Skeletal muscle satellite cell (primary cell): ENCODE measurements around the gene SYNE2.
"Not testable (repeated sequence)": the region's sequence is repeated elsewhere in the genome, so short reads cannot be mapped to it uniquely, and the experiment has no call there.

Experiments used
- H3K27me3 ChIP-seq: 2 replicates; pipeline ENCODE4 v1.7.0; 2013; ENCODE audit warnings: low read length; ENCODE audit not compliant: control insufficient read depth, insufficient read depth
- H3K36me3 ChIP-seq: 2 replicates; pipeline ENCODE4 v1.7.0; 2013; ENCODE audit warnings: mild to moderate bottlenecking, control low read depth, low read length; ENCODE audit not compliant: insufficient read depth
- H3K4me1 ChIP-seq: 2 replicates; pipeline ENCODE4 v1.7.0; 2013; ENCODE audit warnings: low read length; ENCODE audit not compliant: control insufficient read depth, insufficient read depth
- H3K4me2 ChIP-seq: 2 replicates; pipeline ENCODE4 v1.7.0; 2013; ENCODE audit warnings: mild to moderate bottlenecking, low read length
- H3K4me3 ChIP-seq: 2 replicates; pipeline ENCODE4 v1.7.0; 2013; ENCODE audit warnings: low read length
- H3K9ac ChIP-seq: 2 replicates; pipeline ENCODE4 v1.7.0; 2013; ENCODE audit warnings: mild to moderate bottlenecking, low read depth, low read length, moderate library complexity
- H3K9me3 ChIP-seq: replicated peaks from 2 replicates; pipeline ENCODE4 v1.7.0; 2013; ENCODE audit warnings: mild to moderate bottlenecking, control low read depth, low read length

The SYNE2 gene

DNA sequence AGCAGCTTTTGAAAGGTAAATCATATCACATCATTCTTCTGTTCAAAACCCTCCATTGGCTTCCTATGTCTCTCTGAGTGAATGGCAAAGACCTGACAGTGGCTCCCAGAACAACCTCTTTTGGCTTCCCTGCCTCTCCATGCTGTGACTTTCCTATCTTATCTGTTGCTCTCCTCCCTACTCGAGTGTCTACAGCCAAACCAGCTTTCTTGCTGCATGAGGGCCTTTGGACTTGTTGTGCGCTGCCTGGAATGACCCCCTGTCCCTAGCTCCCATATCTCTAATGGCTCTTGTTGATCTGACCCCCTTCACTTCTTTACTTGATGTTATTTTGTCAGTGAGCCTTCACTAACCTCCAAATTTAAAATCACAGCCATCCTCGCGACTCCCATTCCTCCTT lies 2.5 kb downstream of the SYNE2 start:
- Histone ChIP-seq H3K36me3 (no peaks in the 10 kb centered on the region), H3K9ac (no peak overlapping the region), H3K27me3 (no peaks in the 10 kb centered on the region), H3K9me3 (no peaks in the 10 kb centered on the region), H3K4me3 (no peak overlapping the region), H3K4me1 (peaks cover 7% of the 10 kb centered on the region), H3K4me2 (no peak overlapping the region)

DNA sequence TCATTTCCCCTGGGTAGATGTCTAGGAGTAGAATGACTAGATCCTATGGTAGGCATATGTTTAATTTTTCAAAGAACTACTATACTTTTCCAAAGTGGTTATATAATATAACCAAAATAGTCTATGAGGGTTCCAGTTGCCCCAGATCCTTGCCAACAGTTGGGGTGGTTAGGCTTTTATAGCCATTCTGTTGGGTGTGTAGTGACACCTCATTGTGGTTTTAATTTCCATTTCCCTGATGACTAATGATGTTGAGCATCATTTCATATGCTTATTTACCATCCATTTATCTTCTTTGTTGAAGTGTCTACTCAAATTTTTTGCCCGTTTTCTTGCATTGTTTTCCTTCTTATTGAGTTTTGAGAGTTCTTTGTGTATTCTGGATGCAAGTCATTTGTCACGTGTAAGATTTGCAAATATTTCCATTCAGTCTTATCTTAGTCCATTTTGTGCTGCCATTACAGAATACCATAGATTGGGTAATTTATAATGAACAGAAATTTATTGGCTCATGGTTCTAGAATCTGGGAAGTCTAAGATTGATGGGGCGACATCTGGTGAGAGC lies 4.7 kb downstream of the SYNE2 start:
- Histone ChIP-seq H3K36me3 (no peaks in the 10 kb centered on the region), H3K9ac (no peak overlapping the region), H3K4me2 (no peak overlapping the region), H3K4me3 (no peak overlapping the region), H3K9me3 (no peaks in the 10 kb centered on the region), H3K27me3 (no peaks in the 10 kb centered on the region), H3K4me1 (peaks cover 5% of the 10 kb centered on the region)

DNA sequence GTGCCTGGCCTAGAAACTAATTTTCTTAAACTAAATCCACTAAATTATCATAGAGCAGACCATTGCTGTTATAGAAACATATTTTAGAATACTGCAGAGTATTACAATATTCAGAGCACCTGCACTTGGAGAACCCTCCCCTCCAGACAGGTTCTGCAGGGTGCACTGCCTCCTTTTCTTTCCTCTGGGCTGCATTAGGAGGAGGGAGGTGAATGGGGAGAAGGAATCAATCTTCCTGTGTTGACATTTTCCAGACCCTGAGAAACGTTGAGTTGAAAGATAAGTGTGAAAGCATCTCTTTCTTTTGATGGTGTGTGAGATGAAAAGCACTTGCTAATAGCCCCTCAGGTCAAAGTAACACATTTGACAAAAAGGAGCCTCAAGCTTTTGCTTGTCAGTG lies 7.3 kb downstream of the SYNE2 start:
- H3K36me3 ChIP-seq, result no peaks in the 10 kb centered on the region
- H3K4me2 ChIP-seq, result no peak overlapping the region
- no peak overlapping the region for H3K9ac ChIP-seq
- no peaks in the 10 kb centered on the region for H3K27me3 ChIP-seq
- no peak overlapping the region for H3K4me3 ChIP-seq
- H3K4me1 ChIP-seq, result peaks cover 9% of the 10 kb centered on the region
- no peaks in the 10 kb centered on the region for H3K9me3 ChIP-seq

DNA sequence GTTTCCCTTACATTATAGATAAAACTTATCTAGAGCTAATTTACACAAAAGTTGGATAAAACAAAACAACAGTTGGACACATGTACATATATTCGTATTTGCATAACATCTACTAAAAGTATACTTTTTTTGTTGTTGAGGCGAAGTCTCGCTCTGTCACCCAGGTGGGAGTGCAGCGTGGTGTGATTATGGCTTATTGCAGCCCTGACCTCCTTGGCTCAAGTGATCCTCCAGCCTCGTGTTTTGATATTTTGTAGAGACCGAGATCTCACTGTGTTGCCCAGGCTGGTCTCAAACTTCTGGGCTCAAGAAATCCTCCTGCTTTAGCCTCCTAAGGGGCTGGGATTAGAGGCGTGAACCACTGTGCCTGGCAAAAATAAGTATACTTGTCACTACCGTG lies 9.4 kb downstream of the SYNE2 start:
- no peaks in the 10 kb centered on the region for H3K36me3 ChIP-seq
- H3K9ac ChIP-seq, result no peak overlapping the region
- H3K4me1 ChIP-seq, result peaks cover 9% of the 10 kb centered on the region
- H3K27me3 ChIP-seq, result no peaks in the 10 kb centered on the region
- no peak overlapping the region for H3K4me2 ChIP-seq
- no peak overlapping the region for H3K4me3 ChIP-seq
- no peaks in the 10 kb centered on the region for H3K9me3 ChIP-seq

DNA sequence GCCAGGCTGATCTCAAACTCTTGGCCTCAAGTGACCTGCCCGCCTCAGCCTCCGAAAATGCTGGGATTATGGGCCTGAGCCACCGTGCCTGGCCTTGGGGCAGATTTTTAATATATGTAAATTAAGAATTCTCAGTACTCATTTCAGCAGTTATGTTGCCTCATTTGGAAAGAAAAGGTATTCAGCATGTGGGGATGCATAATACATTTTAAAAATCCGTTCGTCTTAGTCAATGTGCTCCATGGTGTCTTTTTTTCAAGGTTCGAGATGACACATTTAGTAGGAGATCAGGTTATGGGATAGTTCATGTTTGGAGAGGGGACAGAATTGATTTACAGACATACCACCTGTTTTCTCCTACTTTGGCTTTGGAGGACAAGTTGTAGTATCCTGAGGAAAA lies 10.2 kb downstream of the SYNE2 start:
- Histone ChIP-seq H3K4me1 (peaks cover 9% of the 10 kb centered on the region), H3K9ac (no peak overlapping the region), H3K9me3 (no peaks in the 10 kb centered on the region), H3K4me2 (no peak overlapping the region), H3K4me3 (no peak overlapping the region), H3K27me3 (no peaks in the 10 kb centered on the region), H3K36me3 (no peaks in the 10 kb centered on the region)

DNA sequence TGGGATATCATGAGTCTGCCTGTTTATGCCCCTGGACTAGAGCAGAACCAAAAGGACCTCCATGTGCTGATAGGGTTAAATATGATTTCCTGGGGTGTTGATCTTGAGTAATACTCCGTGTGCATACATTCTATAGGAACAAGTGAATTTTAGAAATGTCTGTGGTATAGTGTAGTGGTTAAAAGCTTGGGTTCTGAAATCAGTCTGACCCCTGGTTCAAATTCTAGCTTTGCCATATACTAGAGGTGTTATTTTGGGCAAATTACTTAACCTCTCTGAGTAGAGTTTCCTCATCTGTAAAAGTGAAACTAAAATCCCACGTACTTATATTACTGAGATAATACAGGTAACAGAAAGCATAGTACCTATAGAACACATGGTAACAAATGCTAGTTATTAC lies 12.0 kb downstream of the SYNE2 start:
- not testable (repeated sequence) for H3K4me3 ChIP-seq, H3K4me1 ChIP-seq, H3K36me3 ChIP-seq, H3K9me3 ChIP-seq, H3K27me3 ChIP-seq
- peak overlapping the region; percentile 64 for H3K9ac ChIP-seq
- peak overlapping the region; percentile 82 for H3K4me2 ChIP-seq

DNA sequence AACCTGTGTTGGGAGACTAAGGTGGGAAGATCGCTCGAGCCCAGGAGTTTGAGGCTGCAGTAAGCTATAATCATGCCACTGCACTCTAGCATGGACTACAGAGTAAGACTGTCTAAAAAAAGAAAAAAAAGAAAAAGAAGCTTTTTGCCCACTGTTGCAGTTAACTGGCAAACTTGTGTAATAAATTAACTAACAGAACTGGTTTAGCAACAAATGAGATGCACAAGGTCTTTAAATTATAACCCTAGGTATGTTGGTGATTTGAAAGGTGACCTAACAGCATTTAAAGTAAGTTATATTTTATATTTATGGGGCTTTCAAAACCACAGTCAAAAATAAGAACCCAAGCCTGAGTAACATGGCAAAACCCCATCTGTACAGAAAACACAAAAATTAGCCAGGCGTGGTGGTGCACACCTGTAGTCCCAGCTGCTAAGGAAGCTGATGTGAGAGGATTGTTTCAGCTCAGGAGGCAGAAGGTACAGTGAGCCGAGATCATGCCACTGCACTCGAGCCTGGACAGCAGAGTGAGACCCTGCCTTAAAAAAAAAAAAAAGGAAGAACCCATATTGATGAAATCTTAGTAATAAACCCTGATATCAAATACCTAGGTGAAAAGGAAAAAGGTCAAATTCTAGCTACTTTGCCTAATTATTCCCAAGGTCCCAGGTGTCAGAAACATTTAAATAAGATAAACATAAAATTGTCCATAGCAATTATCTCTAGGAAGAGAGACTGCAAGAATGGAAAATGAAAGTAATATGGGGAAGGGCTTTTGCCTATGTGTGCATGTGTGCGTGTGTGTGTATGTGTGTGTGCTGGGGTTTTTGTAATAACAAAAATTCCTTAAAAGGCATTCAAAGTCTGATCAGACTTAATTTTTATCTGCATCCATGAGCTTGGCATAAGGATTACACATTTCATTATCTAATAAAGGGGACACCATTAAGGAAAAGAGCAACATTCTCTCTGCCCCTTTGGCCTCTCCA lies 15.4 kb downstream of the SYNE2 start:
- no peak overlapping the region for H3K4me2 ChIP-seq
- H3K4me1 ChIP-seq, result peaks cover 9% of the 10 kb centered on the region
- H3K27me3 ChIP-seq, result no peaks in the 10 kb centered on the region
- no peak overlapping the region for H3K9ac ChIP-seq
- H3K9me3 ChIP-seq, result no peaks in the 10 kb centered on the region
- H3K4me3 ChIP-seq, result no peak overlapping the region
- no peaks in the 10 kb centered on the region for H3K36me3 ChIP-seq

DNA sequence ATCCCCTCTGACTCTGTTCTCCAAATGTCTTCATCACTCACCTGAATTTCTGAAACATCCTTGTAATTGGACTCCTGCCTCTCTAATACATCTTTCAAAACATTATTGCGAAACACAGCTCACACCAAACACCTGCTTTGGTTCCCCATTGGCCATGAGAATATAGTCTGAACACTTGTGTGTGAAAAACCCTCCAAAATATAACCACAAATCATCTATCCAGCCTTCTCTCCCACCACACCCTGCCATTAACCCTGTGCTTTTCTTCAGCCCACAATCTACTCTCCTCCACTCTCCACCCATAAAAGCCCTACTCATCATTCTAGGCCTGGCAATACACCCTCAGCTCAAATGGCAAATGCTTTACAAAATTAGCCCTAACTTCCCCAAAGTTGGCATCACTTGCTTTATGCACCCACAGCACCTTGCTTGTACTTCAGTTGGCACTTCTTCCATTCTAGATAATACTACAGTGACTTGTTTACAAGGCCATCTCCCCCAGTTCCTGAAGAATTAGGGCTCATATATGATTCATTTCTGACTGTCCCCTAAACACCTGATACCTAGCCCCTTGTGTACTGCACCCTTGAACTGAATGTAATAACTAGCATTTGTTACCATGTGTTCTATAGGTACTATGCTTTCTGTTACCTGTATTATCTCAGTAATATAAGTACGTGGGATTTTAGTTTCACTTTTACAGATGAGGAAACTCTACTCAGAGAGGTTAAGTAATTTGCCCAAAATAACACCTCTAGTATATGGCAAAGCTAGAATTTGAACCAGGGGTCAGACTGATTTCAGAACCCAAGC lies 17.3 kb downstream of the SYNE2 start:
- not testable (repeated sequence) for H3K27me3 ChIP-seq, H3K4me2 ChIP-seq, H3K36me3 ChIP-seq, H3K4me3 ChIP-seq, H3K9ac ChIP-seq, H3K9me3 ChIP-seq, H3K4me1 ChIP-seq

DNA sequence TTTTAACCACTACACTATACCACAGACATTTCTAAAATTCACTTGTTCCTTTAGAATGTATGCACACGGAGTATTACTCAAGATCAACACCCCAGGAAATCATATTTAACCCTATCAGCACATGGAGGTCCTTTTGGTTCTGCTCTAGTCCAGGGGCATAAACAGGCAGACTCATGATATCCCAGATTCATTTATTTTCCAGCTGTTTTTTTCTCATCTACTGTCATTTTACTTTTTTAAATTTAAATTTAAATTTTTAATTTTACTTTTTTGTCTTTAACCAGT lies 17.9 kb downstream of the SYNE2 start:
- H3K9me3 ChIP-seq, H3K4me3 ChIP-seq, H3K36me3 ChIP-seq, H3K4me2 ChIP-seq, H3K9ac ChIP-seq, H3K27me3 ChIP-seq: not testable (repeated sequence)
- peaks cover 12% of the 10 kb centered on the region for H3K4me1 ChIP-seq

DNA sequence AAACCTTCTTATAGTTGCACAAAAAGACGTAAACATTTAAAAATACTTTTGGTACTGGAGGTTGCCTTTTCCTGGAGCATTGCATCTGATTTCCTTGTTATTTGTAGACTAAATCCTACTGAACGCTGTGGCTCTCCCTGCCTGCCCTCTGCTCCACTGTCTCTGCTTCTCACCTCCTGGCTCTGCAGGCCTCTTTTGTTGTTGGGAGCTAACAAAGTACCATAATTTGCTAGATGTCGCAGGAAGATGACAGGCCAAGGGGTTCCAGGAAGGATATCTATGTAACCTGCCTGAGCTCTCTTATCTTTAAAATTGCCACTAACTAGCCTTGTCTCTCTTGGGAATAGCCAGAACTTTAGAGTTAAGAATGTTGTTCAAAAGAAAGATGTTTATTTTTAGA lies 21.4 kb downstream of the SYNE2 start:
- no peaks in the 10 kb centered on the region for H3K9me3 ChIP-seq
- H3K9ac ChIP-seq, result no peak overlapping the region
- no peaks in the 10 kb centered on the region for H3K27me3 ChIP-seq
- no peak overlapping the region for H3K4me2 ChIP-seq
- H3K36me3 ChIP-seq, result no peaks in the 10 kb centered on the region
- H3K4me3 ChIP-seq, result no peak overlapping the region
- peaks cover 29% of the 10 kb centered on the region for H3K4me1 ChIP-seq

DNA sequence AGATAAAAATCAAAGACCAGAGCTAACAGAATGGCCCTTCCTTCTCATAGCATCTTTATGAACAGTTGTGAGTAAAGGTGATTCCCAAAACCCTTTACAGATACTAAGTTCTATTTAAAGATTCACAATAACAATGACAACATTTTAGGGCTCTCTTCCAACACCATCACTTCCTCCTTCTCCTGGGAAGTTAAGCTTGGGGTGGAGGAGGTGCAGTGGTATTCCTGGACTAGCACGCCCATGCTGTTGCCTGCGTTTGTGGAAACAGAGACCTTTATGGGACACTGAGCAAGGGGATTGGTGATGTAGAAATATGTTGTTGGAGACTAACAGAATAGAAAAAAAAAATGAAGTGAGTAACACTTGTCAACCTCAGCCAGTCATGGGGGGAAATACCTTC lies 22.5 kb downstream of the SYNE2 start:
- peaks cover 29% of the 10 kb centered on the region for H3K4me1 ChIP-seq
- H3K9ac ChIP-seq, result no peak overlapping the region
- no peaks in the 10 kb centered on the region for H3K9me3 ChIP-seq

More for the DNA sequence above, 22.5 kb downstream of the SYNE2 start:
- H3K4me2 ChIP-seq, result no peak overlapping the region
- H3K36me3 ChIP-seq, result no peaks in the 10 kb centered on the region
- H3K27me3 ChIP-seq, result no peaks in the 10 kb centered on the region
- no peak overlapping the region for H3K4me3 ChIP-seq
